Amygdala (tissue), 56 donors: Measurements from ENCODE around the gene CCDC7.
"Not testable (repeated sequence)": the region's sequence is repeated elsewhere in the genome, so short reads cannot be mapped to it uniquely, and the experiment has no call there.

Experiments
- DNase-seq, 56 donors: peaks; one replicate each; lab custom pipeline; 2025; lab: John Stamatoyannopoulos, UW

Gene CCDC7

GRCh38 chr10:32911285-32912016, 465.5 kb downstream of the CCDC7 start:
- DNase-seq = no peak

- DNase-seq = not testable (repeated sequence)
Measured at GRCh38 chr10:32917817-32918216, 471.9 kb downstream of the CCDC7 start.

GRCh38 chr10:32922170-32922569, 476.2 kb downstream of the CCDC7 start:
- DNase-seq = no peak

- no peak for DNase-seq
Measured at GRCh38 chr10:32923134-32923533, 477.2 kb downstream of the CCDC7 start.

- no peak for DNase-seq
Measured at GRCh38 chr10:32923849-32924248, 477.9 kb downstream of the CCDC7 start.
